ENCODE measurements around the gene KCNQ1. TPM values are rescaled to one million over a fixed set of nuclear protein-coding genes. Genes with fewer than 3 reads are reported as not detected.

Gene KCNQ1
- total and polyA plus RNA-seq, 2 of the 13 experiments (the other 11 are each of a cell fraction or from before 2014, with no cell fraction given) = 0.02 to 0.08 TPM

DNA sequence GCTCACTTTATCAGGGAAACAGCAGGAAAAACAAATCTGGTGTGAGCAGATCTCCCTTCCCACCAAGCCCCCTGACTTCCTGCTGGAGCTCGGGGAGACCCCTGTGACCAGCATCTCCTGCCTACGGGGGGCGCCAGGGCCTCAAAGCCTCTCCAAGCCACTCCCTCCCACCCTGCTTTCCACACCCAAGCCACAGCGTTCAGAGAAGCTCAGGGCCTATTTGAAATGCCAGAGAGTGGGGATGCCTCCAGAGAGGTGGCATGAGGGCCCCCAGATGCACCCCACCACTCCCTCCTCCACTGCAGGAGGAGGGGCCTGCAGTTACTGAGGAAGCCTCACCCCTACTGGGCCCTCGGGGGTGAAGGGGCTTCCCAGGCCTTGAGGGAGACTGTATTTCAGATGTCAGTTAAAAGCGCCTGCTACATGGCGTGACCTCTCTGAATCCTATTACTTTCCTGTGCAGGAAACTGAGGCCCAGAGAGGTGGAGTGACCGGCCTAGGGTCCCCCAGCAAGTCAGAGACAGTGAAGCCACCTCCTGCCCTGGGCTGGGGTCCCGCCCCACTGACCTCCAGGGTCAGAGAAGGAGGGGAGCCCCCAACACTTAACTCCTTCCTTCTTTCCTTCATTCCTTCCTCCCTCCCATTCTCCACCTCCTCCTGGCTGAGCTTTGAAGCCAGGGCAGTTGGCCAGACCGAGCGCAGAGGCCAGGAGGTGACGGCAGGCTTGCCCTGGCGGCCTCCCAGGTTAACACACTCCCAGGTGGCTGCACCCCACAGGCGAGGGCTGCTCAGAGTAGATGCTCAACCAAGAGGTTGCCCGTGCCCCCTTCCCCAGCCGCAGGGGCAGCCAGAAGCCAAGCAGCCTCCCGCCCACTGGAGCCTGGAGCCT, 446.8 kb downstream of the KCNQ1 start (continued):
- TF ChIP-seq, protein P1, sequence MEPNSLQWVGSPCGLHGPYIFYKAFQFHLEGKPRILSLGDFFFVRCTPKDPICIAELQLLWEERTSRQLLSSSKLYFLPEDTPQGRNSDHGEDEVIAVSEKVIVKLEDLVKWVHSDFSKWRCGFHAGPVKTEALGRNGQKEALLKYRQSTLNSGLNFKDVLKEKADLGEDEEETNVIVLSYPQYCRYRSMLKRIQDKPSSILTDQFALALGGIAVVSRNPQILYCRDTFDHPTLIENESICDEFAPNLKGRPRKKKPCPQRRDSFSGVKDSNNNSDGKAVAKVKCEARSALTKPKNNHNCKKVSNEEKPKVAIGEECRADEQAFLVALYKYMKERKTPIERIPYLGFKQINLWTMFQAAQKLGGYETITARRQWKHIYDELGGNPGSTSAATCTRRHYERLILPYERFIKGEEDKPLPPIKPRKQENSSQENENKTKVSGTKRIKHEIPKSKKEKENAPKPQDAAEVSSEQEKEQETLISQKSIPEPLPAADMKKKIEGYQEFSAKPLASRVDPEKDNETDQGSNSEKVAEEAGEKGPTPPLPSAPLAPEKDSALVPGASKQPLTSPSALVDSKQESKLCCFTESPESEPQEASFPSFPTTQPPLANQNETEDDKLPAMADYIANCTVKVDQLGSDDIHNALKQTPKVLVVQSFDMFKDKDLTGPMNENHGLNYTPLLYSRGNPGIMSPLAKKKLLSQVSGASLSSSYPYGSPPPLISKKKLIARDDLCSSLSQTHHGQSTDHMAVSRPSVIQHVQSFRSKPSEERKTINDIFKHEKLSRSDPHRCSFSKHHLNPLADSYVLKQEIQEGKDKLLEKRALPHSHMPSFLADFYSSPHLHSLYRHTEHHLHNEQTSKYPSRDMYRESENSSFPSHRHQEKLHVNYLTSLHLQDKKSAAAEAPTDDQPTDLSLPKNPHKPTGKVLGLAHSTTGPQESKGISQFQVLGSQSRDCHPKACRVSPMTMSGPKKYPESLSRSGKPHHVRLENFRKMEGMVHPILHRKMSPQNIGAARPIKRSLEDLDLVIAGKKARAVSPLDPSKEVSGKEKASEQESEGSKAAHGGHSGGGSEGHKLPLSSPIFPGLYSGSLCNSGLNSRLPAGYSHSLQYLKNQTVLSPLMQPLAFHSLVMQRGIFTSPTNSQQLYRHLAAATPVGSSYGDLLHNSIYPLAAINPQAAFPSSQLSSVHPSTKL (CRISPR knock-in tag; IDR thresholded peaks at IDR 0.05) = 0 out of 2 replicates have a peak, but pooled peaks have one; percentile 13
- TF ChIP-seq MEIS1 (CRISPR knock-in tag; IDR thresholded peaks at IDR 0.05; ENCODE audit: borderline replicate concordance) = no peak
- TF ChIP-seq ZNF367 (CRISPR knock-in tag; IDR thresholded peaks at IDR 0.05; ENCODE audit: borderline replicate concordance) = no peak
- no peak for TF ChIP-seq HOXD1 (CRISPR knock-in tag; IDR thresholded peaks at IDR 0.05)
- TF ChIP-seq, protein P2, sequence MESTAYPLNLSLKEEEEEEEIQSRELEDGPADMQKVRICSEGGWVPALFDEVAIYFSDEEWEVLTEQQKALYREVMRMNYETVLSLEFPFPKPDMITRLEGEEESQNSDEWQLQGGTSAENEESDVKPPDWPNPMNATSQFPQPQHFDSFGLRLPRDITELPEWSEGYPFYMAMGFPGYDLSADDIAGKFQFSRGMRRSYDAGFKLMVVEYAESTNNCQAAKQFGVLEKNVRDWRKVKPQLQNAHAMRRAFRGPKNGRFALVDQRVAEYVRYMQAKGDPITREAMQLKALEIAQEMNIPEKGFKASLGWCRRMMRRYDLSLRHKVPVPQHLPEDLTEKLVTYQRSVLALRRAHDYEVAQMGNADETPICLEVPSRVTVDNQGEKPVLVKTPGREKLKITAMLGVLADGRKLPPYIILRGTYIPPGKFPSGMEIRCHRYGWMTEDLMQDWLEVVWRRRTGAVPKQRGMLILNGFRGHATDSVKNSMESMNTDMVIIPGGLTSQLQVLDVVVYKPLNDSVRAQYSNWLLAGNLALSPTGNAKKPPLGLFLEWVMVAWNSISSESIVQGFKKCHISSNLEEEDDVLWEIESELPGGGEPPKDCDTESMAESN (CRISPR knock-in tag; conservative IDR thresholded peaks at IDR 0.05) = no peak
- TF ChIP-seq PHF8 (CRISPR knock-in tag; IDR thresholded peaks at IDR 0.05) = no peak
- TF ChIP-seq PHF21A (CRISPR knock-in tag; IDR thresholded peaks at IDR 0.05) = no peak
- no peak for TF ChIP-seq ZNF460 (CRISPR knock-in tag; IDR thresholded peaks at IDR 0.05; ENCODE audit: borderline replicate concordance)
- TF ChIP-seq MAFF (IDR thresholded peaks at IDR 0.05; ENCODE audit: low read depth, low read length) = no peak
- no peak for TF ChIP-seq ZFP37 (CRISPR knock-in tag; IDR thresholded peaks at IDR 0.05; ENCODE audit: borderline replicate concordance)
- TF ChIP-seq, protein P3, sequence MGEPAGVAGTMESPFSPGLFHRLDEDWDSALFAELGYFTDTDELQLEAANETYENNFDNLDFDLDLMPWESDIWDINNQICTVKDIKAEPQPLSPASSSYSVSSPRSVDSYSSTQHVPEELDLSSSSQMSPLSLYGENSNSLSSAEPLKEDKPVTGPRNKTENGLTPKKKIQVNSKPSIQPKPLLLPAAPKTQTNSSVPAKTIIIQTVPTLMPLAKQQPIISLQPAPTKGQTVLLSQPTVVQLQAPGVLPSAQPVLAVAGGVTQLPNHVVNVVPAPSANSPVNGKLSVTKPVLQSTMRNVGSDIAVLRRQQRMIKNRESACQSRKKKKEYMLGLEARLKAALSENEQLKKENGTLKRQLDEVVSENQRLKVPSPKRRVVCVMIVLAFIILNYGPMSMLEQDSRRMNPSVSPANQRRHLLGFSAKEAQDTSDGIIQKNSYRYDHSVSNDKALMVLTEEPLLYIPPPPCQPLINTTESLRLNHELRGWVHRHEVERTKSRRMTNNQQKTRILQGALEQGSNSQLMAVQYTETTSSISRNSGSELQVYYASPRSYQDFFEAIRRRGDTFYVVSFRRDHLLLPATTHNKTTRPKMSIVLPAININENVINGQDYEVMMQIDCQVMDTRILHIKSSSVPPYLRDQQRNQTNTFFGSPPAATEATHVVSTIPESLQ (CRISPR knock-in tag; conservative IDR thresholded peaks at IDR 0.05) = no peak
- no peak for TF ChIP-seq ZNF619 (CRISPR knock-in tag; IDR thresholded peaks at IDR 0.05)
- TF ChIP-seq PAF1 (CRISPR knock-in tag; IDR thresholded peaks at IDR 0.05) = no peak
- TF ChIP-seq KLF16 (CRISPR knock-in tag; IDR thresholded peaks at IDR 0.05) = no peak; a peak in 1 of 4 replicates
- TF ChIP-seq U2AF1 (optimal IDR thresholded peaks at IDR 0.05; ENCODE audit: low read depth, low read length) = no peak
- no peak for TF ChIP-seq ZNF484 (CRISPR knock-in tag; IDR thresholded peaks at IDR 0.05; ENCODE audit: borderline replicate concordance, low read depth)
- TF ChIP-seq ZNF282 (IDR thresholded peaks at IDR 0.05; ENCODE audit: partially characterized antibody) = no peak
- no peak for TF ChIP-seq ARNT (IDR thresholded peaks at IDR 0.05)
- TF ChIP-seq ZNF234 (CRISPR knock-in tag; conservative IDR thresholded peaks at IDR 0.05) = no peak
- TF ChIP-seq CBX5 (CRISPR knock-in tag; IDR thresholded peaks at IDR 0.05; ENCODE audit: borderline replicate concordance) = no peak
- TF ChIP-seq ZNF562 (CRISPR knock-in tag; IDR thresholded peaks at IDR 0.05; ENCODE audit: borderline replicate concordance) = no peak
- TF ChIP-seq GLI4 (CRISPR knock-in tag; IDR thresholded peaks at IDR 0.05; ENCODE audit: borderline replicate concordance) = no peak
- TF ChIP-seq ZBTB8A (CRISPR knock-in tag; IDR thresholded peaks at IDR 0.05; ENCODE audit: borderline replicate concordance, low read depth) = no peak

All from HepG2 (cell line).